Central memory CD4-positive, alpha-beta T cell (primary cell): ENCODE measurements around the gene MTCH1.
"Not testable (repeated sequence)": the region's sequence is repeated elsewhere in the genome, so short reads cannot be mapped to it uniquely, and the experiment has no call there.

ENCODE experiments used
- DNase-seq: peaks from one replicate; pipeline ENCODE4 v3.0.0; 2022

The MTCH1 gene

DNA sequence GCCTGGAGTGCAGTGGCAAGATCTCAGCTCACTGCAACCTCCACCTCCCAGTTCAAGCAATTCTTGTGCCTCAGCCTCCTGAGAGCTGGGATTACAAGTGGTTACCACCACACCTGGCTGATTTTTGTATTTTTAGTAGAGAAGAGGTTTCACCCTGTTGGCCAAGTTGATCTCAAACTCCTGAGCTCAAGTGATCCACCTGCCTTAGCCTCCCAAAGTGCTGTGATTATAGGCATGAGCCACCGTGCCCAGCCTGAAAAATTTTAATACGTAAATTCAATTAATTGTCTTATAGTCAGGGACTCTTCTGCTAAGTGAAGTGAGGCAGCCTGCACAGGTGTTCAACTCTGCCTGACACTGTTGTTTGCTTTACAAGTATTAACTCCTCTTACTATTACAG is 4.4 kb upstream of the MTCH1 start:
- not testable (repeated sequence) for DNase-seq

DNA sequence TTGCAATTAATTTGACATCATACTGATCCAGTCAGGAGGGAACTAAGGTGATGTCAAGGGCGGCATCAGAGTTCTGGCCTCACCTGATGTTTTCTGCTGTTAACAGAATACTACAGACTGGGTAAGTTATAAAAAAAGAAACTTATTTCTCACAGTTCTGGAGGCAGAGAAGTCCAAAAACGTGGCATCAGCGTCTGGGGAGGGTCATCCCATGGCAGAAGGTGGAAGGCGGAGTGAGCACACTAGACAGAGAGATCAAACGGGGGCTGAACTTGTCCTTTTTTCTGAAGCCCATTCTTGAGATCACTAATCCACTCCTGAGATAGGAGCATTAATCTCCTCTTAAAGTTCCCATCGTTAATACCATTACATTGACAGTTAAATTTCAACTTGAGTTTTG is 3.3 kb upstream of the MTCH1 start:
- DNase-seq = no peak

DNA sequence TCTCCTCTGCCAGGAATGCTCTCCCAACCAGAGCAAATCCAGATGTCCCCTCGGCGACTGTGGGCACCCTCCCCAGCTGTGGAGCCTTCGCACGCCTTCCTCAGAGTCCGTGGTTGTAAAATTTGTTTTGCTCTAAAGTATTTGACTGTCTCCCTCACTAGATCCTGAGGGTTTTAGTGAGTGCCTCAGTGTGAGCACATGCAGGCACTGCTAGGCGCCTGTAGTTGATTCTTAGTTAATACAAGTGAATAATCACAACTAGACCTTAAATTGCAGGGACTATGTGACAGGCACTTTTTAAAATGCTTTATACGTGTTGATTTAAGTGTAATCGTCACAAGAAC is 680 bp upstream of the MTCH1 start:
- DNase-seq = no peak

DNA sequence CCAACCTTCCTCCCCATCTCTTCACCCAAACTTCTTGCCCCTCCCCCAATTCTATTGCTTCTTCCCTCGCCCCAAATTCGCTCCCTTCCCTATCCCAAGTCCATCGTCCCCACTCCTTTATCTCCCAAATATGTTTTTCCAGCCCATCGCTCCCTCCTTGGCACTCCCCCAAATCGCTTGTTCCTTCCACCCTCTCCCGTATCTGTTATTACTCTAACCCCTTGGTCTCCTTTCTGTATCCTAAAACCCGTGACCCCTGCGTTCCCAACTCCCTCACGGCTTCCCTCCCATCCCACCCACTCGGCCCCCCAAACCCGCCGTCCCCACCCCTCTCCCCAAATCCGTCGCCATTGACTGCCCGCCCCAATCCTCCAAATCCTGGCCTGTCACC is 584 bp downstream of the MTCH1 start:
- DNase-seq = no peak

DNA sequence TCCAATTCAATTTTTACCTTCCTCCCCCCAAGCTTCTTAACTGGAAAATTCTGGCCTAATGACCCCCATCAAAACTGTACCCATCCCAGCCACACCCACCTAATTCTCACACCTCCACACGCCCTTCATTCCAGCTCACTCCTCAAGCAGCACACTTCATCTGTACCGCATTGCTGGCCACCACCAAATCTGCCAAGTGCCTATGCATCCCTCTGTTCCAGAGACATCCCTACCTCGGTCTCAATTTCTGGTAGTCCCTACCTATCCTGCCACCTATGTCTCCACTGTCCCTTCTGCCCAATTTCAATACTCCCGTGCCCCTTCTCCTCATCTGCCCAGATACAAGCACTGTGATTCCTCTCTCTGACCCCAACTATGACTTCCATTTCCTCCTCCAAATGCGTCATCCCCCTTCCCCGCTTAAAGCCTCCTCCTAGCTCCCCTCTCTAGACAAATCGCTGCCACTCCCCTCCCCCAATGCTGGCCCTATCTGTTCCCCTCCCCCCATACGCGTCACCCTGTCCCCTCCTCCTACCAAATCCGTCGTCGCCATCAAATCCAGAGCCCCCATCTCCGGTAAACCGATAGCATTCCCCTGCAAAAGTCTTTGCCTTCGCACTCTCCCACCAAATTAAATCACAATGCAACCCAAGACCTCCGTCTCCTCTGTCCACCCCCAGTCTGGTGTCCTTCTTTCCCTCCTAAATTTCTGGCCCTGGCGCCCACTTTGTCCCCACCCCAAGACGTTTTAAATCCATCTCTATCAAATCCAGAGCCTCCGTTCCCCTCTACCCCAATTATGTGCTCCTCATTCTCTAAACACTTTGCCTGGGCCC is 1.2 kb downstream of the MTCH1 start:
- DNase-seq = peak; percentile 61

DNA sequence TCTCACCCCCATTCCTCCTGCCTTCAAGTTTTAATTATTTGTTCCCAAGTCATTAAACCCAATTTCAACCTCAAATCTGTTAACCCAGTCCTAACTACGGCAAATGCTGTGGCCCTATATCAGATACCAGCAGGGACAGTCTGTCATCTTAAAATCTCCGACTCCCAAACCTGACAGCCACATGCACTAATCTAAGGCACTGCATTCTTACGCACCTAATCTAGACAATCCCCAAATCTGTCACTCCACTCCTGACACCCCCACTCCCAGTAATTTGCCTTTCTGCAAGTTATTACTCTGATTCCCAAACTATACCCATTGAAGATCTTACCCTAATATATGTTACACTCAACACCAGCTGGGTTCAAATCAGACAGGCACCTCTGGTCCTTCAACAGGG is 2.5 kb downstream of the MTCH1 start:
- no peak for DNase-seq

DNA sequence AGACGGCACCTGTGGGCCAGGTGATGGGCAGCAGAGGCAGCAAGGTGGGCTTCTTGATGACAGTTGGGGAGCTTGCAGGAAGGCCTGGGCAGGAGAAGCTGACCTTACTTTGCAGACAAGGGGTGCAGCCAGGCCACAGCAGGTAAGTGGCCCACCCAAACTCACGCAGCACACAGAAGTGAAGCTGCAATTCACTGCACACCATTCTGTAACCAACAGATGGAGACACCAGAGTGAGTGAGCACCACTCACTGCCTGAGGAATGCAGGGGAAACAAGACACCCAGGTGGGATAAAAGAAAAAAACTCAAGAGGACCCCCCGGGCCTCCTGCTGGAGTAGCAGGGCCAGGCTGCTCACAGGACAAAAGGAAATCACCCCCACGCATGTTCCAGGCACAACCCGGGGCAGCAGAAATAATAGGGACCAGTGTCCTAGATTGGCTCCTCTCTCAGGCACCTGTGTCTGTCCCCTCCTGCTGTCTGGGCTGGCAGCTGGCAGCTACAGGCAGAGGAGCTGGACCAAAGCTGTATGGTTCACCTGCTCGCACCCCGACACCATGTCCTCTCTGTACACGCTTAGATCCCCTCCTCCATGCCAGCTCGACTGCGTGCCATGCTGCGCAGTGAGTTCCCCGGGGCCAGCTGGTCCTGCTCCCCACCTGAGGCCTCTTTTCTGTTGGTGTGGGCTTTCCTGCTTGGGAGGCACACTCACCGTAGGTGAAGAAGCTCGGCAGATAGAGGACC is 4.9 kb downstream of the MTCH1 start:
- no peak for DNase-seq

DNA sequence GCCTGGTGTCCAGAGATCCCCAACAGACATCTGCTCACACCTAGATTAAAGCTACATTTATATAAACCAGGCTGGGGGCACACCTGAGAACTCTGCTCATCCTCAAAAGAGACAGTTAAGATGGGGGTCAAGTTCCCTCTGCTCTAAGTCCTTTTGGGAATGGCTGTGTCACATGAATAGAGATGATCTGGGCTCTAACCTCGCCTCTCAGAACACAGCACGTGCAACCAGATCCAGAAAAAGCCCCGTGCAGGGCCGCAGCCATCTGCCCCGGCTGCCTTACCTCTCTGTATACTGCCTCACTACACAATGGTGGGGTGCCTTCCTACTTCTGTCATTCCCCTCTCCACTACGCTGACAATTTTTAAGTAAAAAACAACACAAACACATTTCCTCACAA is 5.9 kb downstream of the MTCH1 start:
- no peak for DNase-seq

DNA sequence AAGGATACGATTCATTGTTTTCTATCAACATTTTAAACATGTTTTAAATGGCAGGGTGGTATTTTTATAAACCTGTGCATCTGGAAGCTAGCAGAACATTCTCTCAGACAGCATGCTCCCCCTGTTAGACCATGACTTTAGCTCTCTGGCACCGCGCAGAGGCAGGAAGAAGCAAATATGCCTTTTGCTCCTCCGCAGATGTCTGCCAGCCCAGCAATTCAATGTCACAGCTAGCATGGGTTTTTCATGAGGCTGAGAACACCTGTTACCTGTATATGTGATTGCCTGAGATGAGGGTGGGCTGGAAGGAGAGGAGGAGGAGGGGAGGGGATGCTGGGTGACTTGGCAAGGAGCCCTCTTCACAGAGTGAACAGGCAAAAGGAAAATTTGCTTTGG is 6.7 kb downstream of the MTCH1 start:
- no peak for DNase-seq

DNA sequence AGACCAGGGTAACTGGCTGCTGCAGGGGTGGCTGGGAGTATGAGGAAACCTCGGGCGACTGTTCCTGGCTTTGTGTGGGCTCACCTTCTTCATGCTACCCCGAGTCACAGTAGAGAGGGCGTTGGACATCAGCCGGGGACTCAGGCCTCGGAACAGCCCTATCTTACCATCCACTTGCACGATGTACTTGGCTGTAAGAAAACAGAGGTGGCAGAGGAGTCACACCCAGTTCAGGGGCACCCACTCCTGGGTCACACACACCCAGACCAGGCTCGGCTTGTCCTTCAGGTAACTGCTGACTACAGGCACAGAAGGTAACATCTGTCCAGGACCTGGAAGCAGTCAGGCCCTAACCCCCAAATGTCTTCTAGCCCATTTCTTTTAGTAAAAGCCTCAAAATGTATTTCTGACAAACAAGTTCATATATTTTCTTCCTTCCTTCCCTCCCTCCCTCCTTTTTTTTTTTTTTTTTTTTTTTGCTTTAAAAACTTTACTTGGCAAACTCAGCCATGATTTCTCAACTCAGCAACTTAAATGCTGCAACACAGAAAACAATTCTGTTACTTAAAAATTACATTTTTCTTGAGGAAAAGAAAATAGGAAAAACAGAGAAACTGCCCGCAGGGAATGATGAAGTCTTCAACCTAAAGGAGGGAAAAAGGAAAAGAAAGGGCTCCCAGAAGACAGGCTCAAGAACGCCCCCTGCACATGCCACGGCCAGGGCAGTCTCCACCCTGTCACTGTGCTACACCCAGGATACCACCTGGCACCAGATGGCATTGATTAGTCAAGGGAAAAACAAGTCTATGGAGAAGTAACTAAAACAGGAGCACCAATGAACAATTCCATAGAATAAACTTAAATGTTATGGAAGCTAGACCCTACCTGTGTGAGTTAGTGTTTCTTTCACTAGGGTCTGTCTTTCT is 7.3 kb downstream of the MTCH1 start:
- no peak for DNase-seq

DNA sequence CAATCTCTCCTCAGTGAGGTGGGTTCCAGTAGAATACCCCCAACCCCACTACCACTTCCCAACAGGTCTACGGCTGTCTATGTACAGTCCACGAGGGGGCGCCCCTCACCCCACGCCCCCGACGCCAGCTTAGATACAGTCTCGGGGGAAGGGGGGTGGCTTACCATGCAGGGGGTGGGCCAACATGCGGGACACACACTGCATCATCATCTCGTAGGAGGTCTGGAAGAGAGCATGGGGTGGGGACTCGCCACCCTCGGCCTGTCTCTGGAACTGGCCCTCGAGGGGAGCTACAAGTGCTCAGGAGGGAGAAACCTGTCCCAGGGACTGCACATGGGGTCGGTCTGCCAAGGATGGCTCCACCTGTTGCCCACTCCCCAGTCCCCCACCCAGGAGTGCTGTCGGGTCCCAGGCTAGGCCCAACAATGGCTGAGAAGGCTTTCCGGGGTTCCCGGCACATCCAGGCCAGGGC is 8.5 kb downstream of the MTCH1 start:
- DNase-seq = no peak

DNA sequence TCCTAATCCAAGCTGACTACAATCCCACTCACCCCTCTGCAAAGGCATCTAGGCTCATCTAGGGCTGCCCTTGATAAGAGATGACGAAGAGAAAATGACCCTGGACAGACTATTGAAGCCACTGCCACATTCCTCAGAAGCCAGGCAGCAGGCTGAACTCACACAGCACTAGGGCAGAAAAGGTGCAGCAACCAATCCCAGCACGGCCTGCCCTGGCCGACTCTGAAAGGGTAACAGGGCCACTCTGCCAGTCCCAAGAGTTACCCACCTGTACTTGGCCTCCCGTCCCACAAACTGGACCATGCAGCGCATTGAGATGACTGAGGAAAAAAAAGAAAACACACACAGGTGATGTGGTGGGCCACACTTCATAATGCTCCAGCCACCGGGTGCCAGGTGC is 9.1 kb downstream of the MTCH1 start:
- DNase-seq = no peak

DNA sequence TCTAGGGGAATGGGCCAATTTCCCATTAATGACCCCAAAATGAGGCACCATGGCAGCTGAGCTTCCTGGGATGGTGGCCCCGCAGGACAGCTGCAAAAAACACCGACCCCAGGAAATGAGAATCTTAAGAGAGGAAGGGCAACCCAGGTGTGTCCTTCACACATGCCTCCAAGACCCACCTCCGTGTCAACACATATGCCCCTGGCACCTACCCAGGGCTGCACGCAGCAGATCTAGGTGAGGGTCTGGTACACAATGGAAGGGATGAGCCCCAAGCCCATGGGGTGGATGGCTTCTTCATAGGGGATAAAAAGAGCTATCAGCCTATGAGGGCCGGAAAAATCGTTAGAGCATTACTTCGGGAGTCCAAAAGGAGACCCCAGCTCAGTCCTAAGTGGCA is 9.5 kb downstream of the MTCH1 start:
- DNase-seq = no peak

DNA sequence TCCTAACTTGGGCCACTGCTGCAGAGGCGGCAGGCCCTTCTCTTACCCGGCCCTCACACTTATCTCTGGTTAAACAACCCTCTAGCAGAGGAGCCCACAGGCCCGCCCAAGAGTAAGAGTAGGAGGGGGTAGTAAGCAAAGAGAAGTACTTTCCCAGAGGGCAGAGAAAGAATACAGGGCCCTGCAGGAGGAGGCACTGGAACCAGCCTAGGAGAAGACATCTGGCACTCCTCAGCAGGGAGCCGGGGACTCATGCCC is 10.1 kb downstream of the MTCH1 start:
- no peak for DNase-seq

DNA sequence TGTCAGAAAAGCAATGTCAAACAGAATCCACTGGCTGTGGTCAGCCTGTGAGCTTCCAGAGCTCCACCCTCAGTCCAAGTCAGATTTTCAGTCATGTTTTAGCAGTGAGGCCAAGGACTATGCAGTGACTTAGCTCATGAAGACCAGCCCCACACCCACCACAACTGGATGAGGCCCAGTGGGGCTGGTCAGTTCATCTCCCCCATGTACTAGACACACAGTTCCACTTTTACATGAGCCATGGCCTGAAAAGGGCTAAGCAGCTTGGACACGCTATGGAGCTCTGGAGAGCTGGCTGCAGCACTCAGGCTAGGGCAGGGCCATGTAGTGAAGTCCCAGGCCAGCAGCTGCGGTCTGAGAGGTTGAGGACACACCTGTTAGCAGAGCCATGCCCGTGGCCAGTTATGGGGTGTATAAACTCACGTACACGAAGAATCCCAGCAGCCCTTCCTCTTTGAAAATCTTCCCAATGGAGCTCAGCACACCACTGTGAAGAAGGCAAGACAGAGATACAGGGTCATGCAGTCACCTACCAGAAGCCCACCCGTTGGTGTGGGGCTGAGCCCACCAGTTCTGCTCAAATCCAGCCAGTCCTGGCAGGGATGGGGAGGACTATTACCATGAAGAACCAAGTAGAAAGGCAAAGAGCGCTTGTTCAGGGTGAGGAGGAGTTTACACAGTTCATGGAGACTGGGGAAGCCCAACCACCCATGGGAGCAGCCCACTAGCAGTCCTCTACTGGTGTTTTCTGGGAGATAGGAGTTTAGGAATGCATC is 10.6 kb downstream of the MTCH1 start:
- no peak for DNase-seq

DNA sequence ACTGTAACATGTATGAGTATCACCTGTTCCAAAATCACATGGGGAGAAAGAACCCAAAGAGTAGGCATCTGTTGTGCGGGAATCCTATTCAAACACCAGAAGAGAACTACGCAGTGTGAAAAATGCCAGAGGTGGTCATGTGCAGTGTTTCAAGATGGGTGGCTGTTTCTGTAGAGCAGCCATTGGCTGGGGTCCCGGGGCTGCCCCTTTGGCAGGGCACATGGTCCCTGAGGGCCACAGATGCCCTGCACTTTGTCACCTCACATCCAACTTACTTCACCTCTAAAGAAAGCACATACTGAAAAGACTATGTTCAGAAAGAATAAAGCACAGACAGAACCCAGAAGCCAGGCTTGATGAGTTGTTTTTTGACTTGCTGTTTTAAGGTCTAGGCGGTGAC is 12.3 kb downstream of the MTCH1 start:
- DNase-seq = no peak

DNA sequence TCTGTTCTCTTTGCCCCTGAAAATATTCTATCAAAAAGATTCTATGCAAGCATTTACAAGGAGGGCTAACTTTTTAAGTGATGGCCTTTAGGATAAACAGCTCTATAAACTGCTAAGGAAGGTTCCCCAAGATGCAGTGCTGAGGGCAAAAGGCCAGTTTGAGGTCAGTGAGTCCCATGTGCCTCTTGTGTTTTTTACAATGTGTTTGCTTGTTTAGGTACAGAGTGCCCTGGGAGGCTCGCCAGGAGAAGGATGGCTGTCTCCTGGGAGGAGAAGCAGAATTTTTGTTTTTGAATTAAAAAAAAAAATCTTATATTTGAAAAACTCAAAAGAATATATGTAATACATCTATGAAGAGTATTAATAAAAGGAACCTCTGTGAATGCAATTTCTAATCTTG is 12.8 kb downstream of the MTCH1 start:
- DNase-seq = no peak

DNA sequence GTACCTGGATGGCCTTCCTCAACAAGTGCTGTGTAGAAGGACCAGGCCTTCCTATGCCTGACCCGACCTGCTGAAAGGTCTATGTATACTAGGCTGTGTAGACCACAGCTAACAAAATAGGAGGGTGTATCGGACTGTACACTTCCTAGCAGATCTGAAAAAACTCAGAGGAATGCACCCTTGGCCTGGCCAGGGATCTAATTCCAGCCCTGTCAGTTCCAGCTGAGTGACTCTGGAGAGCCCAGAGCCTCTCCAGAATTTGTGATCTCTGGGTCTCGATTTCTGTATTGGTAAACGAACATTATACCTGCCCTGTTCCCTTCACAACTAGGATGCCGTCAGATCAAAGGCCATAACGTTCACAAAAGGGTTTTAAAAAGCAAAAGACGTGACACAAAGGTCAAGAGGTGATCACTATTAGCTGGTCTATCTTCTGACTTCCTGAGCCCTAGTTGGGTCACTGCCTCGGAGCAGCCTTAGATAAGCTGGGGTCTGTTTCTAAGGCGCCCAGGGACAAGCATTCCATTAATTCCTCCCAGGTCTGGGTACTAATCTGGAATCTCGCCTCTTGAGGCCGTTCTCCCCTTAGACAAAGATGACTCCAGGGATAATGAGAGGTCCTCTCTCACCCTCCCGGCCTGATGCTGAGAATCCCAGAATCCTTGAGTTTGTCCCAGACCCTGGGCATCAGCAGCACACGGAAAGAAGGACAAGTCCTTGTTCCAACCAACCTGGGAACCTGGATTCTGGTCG is 13.9 kb downstream of the MTCH1 start:
- no peak for DNase-seq

DNA sequence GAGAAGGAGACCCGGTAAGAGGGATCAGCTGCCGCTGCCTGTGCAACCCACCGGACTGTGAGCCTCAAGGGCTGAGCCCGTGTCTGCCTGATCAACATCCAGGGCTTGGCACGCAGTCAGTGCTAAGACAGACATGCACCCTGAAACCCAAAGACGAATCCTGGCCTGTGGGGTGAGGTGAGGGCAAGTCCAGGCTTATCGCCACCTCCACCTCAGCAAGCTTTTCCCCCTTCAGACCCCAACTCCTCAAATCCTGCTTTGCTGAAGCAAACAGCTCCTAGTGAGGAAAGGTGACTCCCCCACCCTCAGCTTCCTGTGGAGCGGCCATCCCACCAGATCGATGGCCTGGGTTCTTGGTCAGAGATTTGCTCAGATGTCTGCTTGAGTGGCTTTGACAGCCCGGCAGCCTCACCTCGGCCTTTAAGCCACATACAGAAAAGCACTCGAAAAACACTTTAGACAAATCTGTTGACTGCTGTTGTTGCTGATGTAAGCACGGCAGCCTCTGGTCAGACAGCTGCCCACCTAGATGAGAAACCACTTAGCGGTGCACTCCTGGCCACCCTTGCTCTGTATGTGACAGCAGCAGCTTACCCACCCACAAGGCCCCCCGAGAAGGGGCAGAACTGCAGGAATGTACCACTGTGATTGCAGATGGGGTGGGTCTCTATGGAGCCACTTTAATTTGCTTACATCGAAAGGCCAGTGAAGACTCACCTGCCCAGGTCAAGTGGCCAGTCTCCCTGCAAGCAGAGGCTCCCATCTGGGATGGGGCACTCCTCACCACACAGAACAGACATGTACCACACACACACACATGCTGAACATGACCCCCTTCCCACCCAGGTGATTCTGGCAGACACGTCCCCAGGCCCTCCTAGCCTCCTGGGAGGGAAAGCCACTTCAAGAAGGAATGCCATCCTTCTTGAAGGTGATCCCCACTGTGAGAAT is 14.8 kb downstream of the MTCH1 start:
- DNase-seq = no peak

DNA sequence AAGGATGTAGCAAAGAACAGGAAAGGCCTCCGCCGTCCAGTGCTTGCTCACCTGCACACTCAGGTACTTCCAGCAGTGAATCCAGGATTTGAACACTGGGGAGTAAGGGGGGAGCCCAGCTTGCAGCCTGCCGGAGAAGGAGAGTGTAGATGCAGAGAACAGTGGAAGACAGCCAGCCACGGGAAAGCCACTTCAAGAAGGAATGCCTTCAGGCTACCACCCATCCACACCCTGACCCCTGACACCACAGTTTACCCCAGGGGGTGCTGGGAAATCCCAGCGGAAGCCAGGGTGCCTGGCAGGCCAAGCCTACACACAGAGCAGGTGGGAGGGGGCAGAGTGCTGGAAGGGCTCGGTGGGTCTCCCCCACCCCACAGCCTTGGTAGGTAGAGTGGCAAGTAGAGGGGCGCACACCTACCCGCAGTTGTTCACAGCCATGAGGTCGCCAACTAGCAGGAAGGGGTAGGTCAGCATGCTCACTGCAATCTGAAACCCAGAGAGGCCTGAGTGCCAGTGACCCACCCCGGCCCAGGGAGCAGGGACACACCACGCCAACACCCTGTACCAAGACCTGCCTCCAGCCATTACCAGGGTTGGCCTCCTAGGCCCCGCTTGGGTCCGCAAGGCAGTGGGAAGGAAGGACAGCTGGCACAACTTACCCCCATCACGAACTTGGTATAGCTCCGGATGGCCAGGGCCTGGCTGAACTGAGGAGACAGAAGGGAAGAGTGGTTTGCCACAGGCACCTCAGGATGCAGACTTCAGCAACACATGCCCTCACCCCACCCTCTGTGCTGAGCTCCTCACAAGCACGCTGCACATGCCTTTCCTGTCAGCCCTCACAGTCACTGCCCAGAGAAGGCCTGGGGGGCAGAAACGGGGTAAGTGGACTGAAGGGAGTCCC is 15.8 kb downstream of the MTCH1 start:
- no peak for DNase-seq
